Right kidney (tissue), 9 donors: Measurements from ENCODE around the gene ATG13.
"Not testable (repeated sequence)": the region's sequence is repeated elsewhere in the genome, so short reads cannot be mapped to it uniquely, and the experiment has no call there.

Source experiments
- DNase-seq: peaks from one replicate; pipeline ENCODE4 v3.0.0-alpha.2; 2016
- long read RNA-seq, 8 donors: transcript quantifications; one replicate each; lab custom pipeline, GENCODE V29; 2026

ATG13 gene
- long read RNA-seq, donor 1, full-length matches to known transcripts, result 3 of 3 reads
- long read RNA-seq, donor 1, partial matches to known transcripts, result 0 of 3 reads
- long read RNA-seq, donor 1, other reads (novel, unspliced or antisense), result 0 of 3 reads
- long read RNA-seq, donor 2, full-length matches to known transcripts, result 1 of 7 reads
- long read RNA-seq, donor 2, partial matches to known transcripts, result 6 of 7 reads
- long read RNA-seq, donor 2, other reads (novel, unspliced or antisense), result 0 of 7 reads
- long read RNA-seq, donor 3, full-length matches to known transcripts, result 4 of 4 reads
- long read RNA-seq, donor 3, partial matches to known transcripts, result 0 of 4 reads
- long read RNA-seq, donor 3, other reads (novel, unspliced or antisense), result 0 of 4 reads
- long read RNA-seq, donor 4, full-length matches to known transcripts, result 5 of 5 reads
- long read RNA-seq, donor 4, partial matches to known transcripts, result 0 of 5 reads
- long read RNA-seq, donor 4, other reads (novel, unspliced or antisense), result 0 of 5 reads
- long read RNA-seq, donor 5, full-length matches to known transcripts, result 2 of 2 reads
- long read RNA-seq, donor 5, partial matches to known transcripts, result 0 of 2 reads
- long read RNA-seq, donor 5, other reads (novel, unspliced or antisense), result 0 of 2 reads
- long read RNA-seq, donor 6, full-length matches to known transcripts, result 2 of 12 reads
- long read RNA-seq, donor 6, partial matches to known transcripts, result 10 of 12 reads
- long read RNA-seq, donor 6, other reads (novel, unspliced or antisense), result 0 of 12 reads
- long read RNA-seq, donor 7, full-length matches to known transcripts, result 5 of 11 reads
- long read RNA-seq, donor 7, partial matches to known transcripts, result 6 of 11 reads
- long read RNA-seq, donor 7, other reads (novel, unspliced or antisense), result 0 of 11 reads
- long read RNA-seq, donor 8, full-length matches to known transcripts, result 2 of 30 reads
- long read RNA-seq, donor 8, partial matches to known transcripts, result 28 of 30 reads
- long read RNA-seq, donor 8, other reads (novel, unspliced or antisense), result 0 of 30 reads

- peak; percentile 99 for DNase-seq
Measured at GRCh38 chr11:46617134-46617971, at the start of gene ATG13, which contains the start of gene HARBI1. Gene ATG13, plus strand, starts transcription at chr11:46617553. Its CDS starts 26,739 bp downstream, at chr11:46644292. Gene HARBI1, minus strand, starts transcription at chr11:46617227. Its CDS starts 990 bp downstream, at chr11:46616237.

GRCh38 chr11:46570790-46571398 is 46.5 kb upstream of the ATG13 start:
- no peak for DNase-seq

- DNase-seq, result no peak
Measured at GRCh38 chr11:46574656-46575055, 42.7 kb upstream of the ATG13 start.

GRCh38 chr11:46577058-46577457 is 40.3 kb upstream of the ATG13 start:
- DNase-seq, result no peak

GRCh38 chr11:46582588-46582987 is 34.8 kb upstream of the ATG13 start:
- no peak for DNase-seq

GRCh38 chr11:46583513-46583912 is 33.8 kb upstream of the ATG13 start:
- DNase-seq, result not testable (repeated sequence)

GRCh38 chr11:46588131-46588530 is 29.2 kb upstream of the ATG13 start:
- DNase-seq, result no peak

GRCh38 chr11:46588915-46589314 is 28.4 kb upstream of the ATG13 start:
- no peak for DNase-seq

- no peak for DNase-seq
Measured at GRCh38 chr11:46590740-46591605, 26.4 kb upstream of the ATG13 start.

GRCh38 chr11:46593550-46594373 is 23.6 kb upstream of the ATG13 start, which contains the start of gene AMBRA1:
Gene AMBRA1, minus strand, starts transcription at chr11:46594023. Its CDS starts 45,643 bp downstream, at chr11:46548380.
- DNase-seq, result peak; percentile 96

GRCh38 chr11:46594374-46594700 is 23.0 kb upstream of the ATG13 start:
- DNase-seq, result no peak

GRCh38 chr11:46594785-46595184 is 22.6 kb upstream of the ATG13 start:
- peak; percentile 5 for DNase-seq

GRCh38 chr11:46597155-46597554 is 20.2 kb upstream of the ATG13 start:
- DNase-seq, result no peak

GRCh38 chr11:46597609-46598219 is 19.6 kb upstream of the ATG13 start:
- no peak for DNase-seq

GRCh38 chr11:46599340-46600193 is 17.8 kb upstream of the ATG13 start:
- DNase-seq, result no peak

- no peak for DNase-seq
Measured at GRCh38 chr11:46600194-46600960, 17.0 kb upstream of the ATG13 start.

- no peak for DNase-seq
Measured at GRCh38 chr11:46601129-46601528, 16.2 kb upstream of the ATG13 start.
